ENCODE measurements around the gene COP1.
"Not testable (repeated sequence)": the region's sequence is repeated elsewhere in the genome, so short reads cannot be mapped to it uniquely, and the experiment has no call there.

- not testable (repeated sequence) for TF ChIP-seq CTCF (conservative IDR thresholded peaks at IDR 0.05; ENCODE audit: low read depth, low read length); RCOR1 (IDR thresholded peaks at IDR 0.05; ENCODE audit: insufficient replicate concordance, low read length); RFX5 (IDR thresholded peaks at IDR 0.05; ENCODE audit: low read depth, low read length); USF2 (IDR thresholded peaks at IDR 0.05; ENCODE audit: low read depth, low read length); POLR2A (IDR thresholded peaks at IDR 0.05; ENCODE audit: low read depth, low read length); MAFK (IDR thresholded peaks at IDR 0.05; ENCODE audit: low read depth, low read length); CEBPB (IDR thresholded peaks at IDR 0.05; ENCODE audit: low read depth, low read length); RAD21 (IDR thresholded peaks at IDR 0.05; ENCODE audit: low read length); FOS (IDR thresholded peaks at IDR 0.05; ENCODE audit: low read depth, low read length); MAZ (IDR thresholded peaks at IDR 0.05; ENCODE audit: borderline replicate concordance, low read depth, low read length); ELK1 (IDR thresholded peaks at IDR 0.05; ENCODE audit: borderline replicate concordance, low read depth, low read length); MXI1 (IDR thresholded peaks at IDR 0.05; ENCODE audit: borderline replicate concordance, low read depth, low read length); BHLHE40 (IDR thresholded peaks at IDR 0.05; ENCODE audit: low read depth, low read length)
Measured at GRCh38 chr1:176007756-176008389, 199.2 kb downstream of the COP1 start.

Data from IMR-90 (cell line).